ENCODE measurements around the gene PACC1. TPM values are rescaled to one million over a fixed set of nuclear protein-coding genes. Genes with fewer than 3 reads are reported as not detected.

The PACC1 gene
- total RNA-seq, 1 experiment from 2014 or later = 19.5 TPM

GRCh38 chr1:212432661-212433576, 18.2 kb upstream of the PACC1 start, which contains the start of gene NENF:
Gene NENF (plus strand): TSS chr1:212432920. CDS start chr1:212432944, 24 bp downstream.
- CTCF ChIA-PET = interaction anchor here (1.3 to 2.4 kb wide), 2 partner anchors 23 to 25 kb away, joined by 5 to 14 read pairs; no protein-coding TSS in a partner anchor
- Mint-ChIP-seq H3K27ac (no peak within 1 kb of the TSS; the same call in 1 of the 2 replicates), H3K9me3 (no peaks in the 10 kb centered on the region), H3K36me3 (no peaks in the 10 kb centered on the region), H3K27me3 (ENCODE audit: low read depth) (peaks cover 4% of the 10 kb centered on the region; the same call in 1 of the 2 replicates), H3K4me1 (peaks cover 16% of the 10 kb centered on the region), H3K4me3 (peak within 1 kb of the TSS; percentile 74)
- POLR2A ChIA-PET = no interaction called here
- TF ChIP-seq NFATC4 (CRISPR knock-in tag; IDR thresholded peaks at IDR 0.05) (no peak), HMGXB4 (CRISPR knock-in tag; IDR thresholded peaks at IDR 0.05) (0 out of 2 replicates have a peak, but pooled peaks have one; percentile 17), ATF6 (CRISPR knock-in tag; IDR thresholded peaks at IDR 0.05) (no peak), SP1 (CRISPR knock-in tag; conservative IDR thresholded peaks at IDR 0.05) (0 out of 2 replicates have a peak, but pooled peaks have one; percentile 35), HMGA2 (CRISPR knock-in tag; IDR thresholded peaks at IDR 0.05) (no peak), E2F5 (CRISPR knock-in tag; IDR thresholded peaks at IDR 0.05) (0 out of 2 replicates have a peak, but pooled peaks have one; percentile 49), ARID4B (CRISPR knock-in tag; IDR thresholded peaks at IDR 0.05; ENCODE audit: borderline replicate concordance) (no peak), MLX (CRISPR knock-in tag; IDR thresholded peaks at IDR 0.05) (no peak), ZNF423 (CRISPR knock-in tag; IDR thresholded peaks at IDR 0.05) (peak; percentile 91), GABPB1 (CRISPR knock-in tag; IDR thresholded peaks at IDR 0.05) (no peak), TP53 (CRISPR knock-in tag; IDR thresholded peaks at IDR 0.05) (no peak)
- ATAC-seq (peak; percentile 96), DNase-seq (ENCODE audit: low spot score) (peak; percentile 67)

GRCh38 chr1:212432272-212432660, 17.6 kb upstream of the PACC1 start:
- Mint-ChIP-seq H3K27me3 (ENCODE audit: low read depth) (peaks cover 4% of the 10 kb centered on the region; the same call in 1 of the 2 replicates), H3K36me3 (no peaks in the 10 kb centered on the region), H3K4me3 (peak overlapping the region; percentile 69), H3K4me1 (peaks cover 16% of the 10 kb centered on the region), H3K9me3 (no peaks in the 10 kb centered on the region), H3K27ac (no peak overlapping the region; the same call in 1 of the 2 replicates)
- TF ChIP-seq MXD4 (CRISPR knock-in tag; IDR thresholded peaks at IDR 0.05; ENCODE audit: borderline replicate concordance) (no peak), ZNF416 (CRISPR knock-in tag; IDR thresholded peaks at IDR 0.05) (no peak), ZBTB21 (CRISPR knock-in tag; IDR thresholded peaks at IDR 0.05; ENCODE audit: borderline replicate concordance) (no peak), ARID4B (CRISPR knock-in tag; IDR thresholded peaks at IDR 0.05; ENCODE audit: borderline replicate concordance) (no peak), GRHL2 (CRISPR knock-in tag; IDR thresholded peaks at IDR 0.05; ENCODE audit: insufficient replicate concordance, severe bottlenecking) (no peak), TEAD4 (CRISPR knock-in tag; IDR thresholded peaks at IDR 0.05) (no peak), ZNF317 (CRISPR knock-in tag; IDR thresholded peaks at IDR 0.05; ENCODE audit: borderline replicate concordance, low read depth) (no peak)
- DNase-seq (ENCODE audit: low spot score) = no peak
- CTCF ChIA-PET = interaction anchor here (2.4 kb wide), 1 partner anchor 23 kb away, joined by 14 read pairs; no protein-coding TSS in a partner anchor
- POLR2A ChIA-PET = no interaction called here
- ATAC-seq = no peak
